ENCODE measurements around the gene D2HGDH. TPM values are rescaled to one million over a fixed set of nuclear protein-coding genes. Genes with fewer than 3 reads are reported as not detected.

Gene D2HGDH
- total and polyA plus RNA-seq, 2 of the 13 experiments (the other 11 are each of a cell fraction or from before 2014, with no cell fraction given), result 19.2 to 20.3 TPM

DNA sequence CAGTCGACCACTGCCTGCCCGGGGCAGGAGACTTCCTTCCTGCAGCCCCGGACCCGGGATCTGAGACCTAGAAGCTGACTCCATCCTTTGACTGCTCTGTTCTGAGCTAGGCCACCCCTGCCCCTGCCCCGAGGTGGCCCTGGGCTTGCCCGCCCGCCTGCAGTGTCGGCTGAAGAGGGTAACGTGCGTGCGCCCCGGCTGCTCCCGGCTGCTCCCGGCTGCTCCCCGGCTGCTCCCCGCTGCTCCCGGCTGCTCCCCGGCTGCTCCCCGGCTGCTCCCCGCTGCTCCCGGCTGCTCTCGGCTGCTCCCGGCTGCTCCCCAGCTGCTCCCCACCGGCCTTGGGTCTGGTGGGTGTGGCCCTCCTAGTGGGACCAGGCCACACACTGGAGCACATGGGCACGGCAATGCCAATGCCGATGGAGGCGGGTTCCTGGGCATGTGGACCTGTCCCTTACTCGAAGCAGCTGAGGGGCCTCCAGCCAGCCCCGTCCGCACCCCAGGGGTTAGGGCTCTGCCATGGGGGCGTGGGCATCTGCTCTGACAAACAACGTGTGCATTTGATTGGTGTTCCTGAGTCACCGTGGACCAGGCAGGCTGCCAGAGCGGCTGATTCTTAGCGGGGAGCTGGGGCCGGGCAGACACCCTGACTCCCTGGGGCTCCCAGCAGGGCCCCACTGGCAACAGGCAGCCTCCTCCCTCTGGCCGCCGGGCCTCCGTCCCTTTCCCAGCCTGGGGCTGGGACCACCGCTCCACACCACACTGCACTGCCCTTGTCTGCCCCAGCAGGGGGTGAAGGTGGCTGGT is 40.2 kb downstream of the D2HGDH start (continued):
- TF ChIP-seq THAP11 (CRISPR knock-in tag; IDR thresholded peaks at IDR 0.05), result no peak
- TF ChIP-seq HHEX (CRISPR knock-in tag; IDR thresholded peaks at IDR 0.05), result no peak
- TF ChIP-seq ZNF18 (CRISPR knock-in tag; IDR thresholded peaks at IDR 0.05; ENCODE audit: insufficient replicate concordance), result no peak
- TF ChIP-seq AGO2 (optimal IDR thresholded peaks at IDR 0.05; ENCODE audit: low read depth, low read length), result no peak
- peak; percentile 24; the same call in 1 of the 2 replicates for TF ChIP-seq SP5 (CRISPR knock-in tag; IDR thresholded peaks at IDR 0.05; ENCODE audit: borderline replicate concordance, low read depth)
- no peak; the same call in 1 of the 2 replicates for TF ChIP-seq ZNF543 (CRISPR knock-in tag; IDR thresholded peaks at IDR 0.05)
- no peak; the same call in 1 of the 2 replicates for TF ChIP-seq RELA (CRISPR knock-in tag; IDR thresholded peaks at IDR 0.05)
- TF ChIP-seq ARNT2 (CRISPR knock-in tag; IDR thresholded peaks at IDR 0.05; ENCODE audit: low read depth), result peak; percentile 93
- TF ChIP-seq HOXA7 (CRISPR knock-in tag; IDR thresholded peaks at IDR 0.05), result no peak; the same call in 1 of the 2 replicates
- TF ChIP-seq RXRA (CRISPR knock-in tag; IDR thresholded peaks at IDR 0.05), result 0 out of 2 replicates have a peak, but pooled peaks have one; percentile 65
- 0 out of 2 replicates have a peak, but pooled peaks have one; percentile 19 for TF ChIP-seq ZNF710 (CRISPR knock-in tag; IDR thresholded peaks at IDR 0.05; ENCODE audit: borderline replicate concordance)
- no peak for TF ChIP-seq DDIT3 (CRISPR knock-in tag; IDR thresholded peaks at IDR 0.05)
- TF ChIP-seq CENPX (CRISPR knock-in tag; IDR thresholded peaks at IDR 0.05), result no peak
- no peak for TF ChIP-seq ZNF432 (CRISPR knock-in tag; IDR thresholded peaks at IDR 0.05; ENCODE audit: borderline replicate concordance)
- no peak; the same call in 1 of the 2 replicates for TF ChIP-seq ZNF12 (CRISPR knock-in tag; IDR thresholded peaks at IDR 0.05)
- TF ChIP-seq GLI4 (CRISPR knock-in tag; IDR thresholded peaks at IDR 0.05; ENCODE audit: borderline replicate concordance), result peak; percentile 71; the same call in 1 of the 2 replicates
- 0 out of 2 replicates have a peak, but pooled peaks have one; percentile 28 for TF ChIP-seq GZF1 (CRISPR knock-in tag; IDR thresholded peaks at IDR 0.05)
- TF ChIP-seq HNF4A (CRISPR knock-in tag; IDR thresholded peaks at IDR 0.05), result no peak
- TF ChIP-seq ZNF10 (CRISPR knock-in tag; IDR thresholded peaks at IDR 0.05; ENCODE audit: borderline replicate concordance, low read depth), result no peak
- TF ChIP-seq ZNF674 (CRISPR knock-in tag; IDR thresholded peaks at IDR 0.05; ENCODE audit: low read depth), result no peak
- no peak for TF ChIP-seq NR2F6 (IDR thresholded peaks at IDR 0.05)
- no peak for TF ChIP-seq NR2F6 (CRISPR knock-in tag; IDR thresholded peaks at IDR 0.05)
- no peak for TF ChIP-seq RBM22 (optimal IDR thresholded peaks at IDR 0.05; ENCODE audit: low read length)
- TF ChIP-seq NCOA1 (CRISPR knock-in tag; IDR thresholded peaks at IDR 0.05), result no peak; the same call in none of the 2 replicates
- TF ChIP-seq SNAPC5 (CRISPR knock-in tag; IDR thresholded peaks at IDR 0.05; ENCODE audit: borderline replicate concordance), result no peak
- TF ChIP-seq NFE2L2 (IDR thresholded peaks at IDR 0.05; ENCODE audit: low read length), result no peak
- TF ChIP-seq MXI1 (IDR thresholded peaks at IDR 0.05; ENCODE audit: borderline replicate concordance, low read depth, low read length), result peak; percentile 20; the same call in 1 of the 3 replicates
- no peak for TF ChIP-seq ZNF180 (CRISPR knock-in tag; IDR thresholded peaks at IDR 0.05; ENCODE audit: borderline replicate concordance, low read depth)
- no peak for TF ChIP-seq U2AF1 (optimal IDR thresholded peaks at IDR 0.05; ENCODE audit: low read depth, low read length)

Measured in HepG2 (cell line).